Neural crest cell (in vitro differentiated cells): ENCODE results near the gene RHOB. TPM values are rescaled to one million over a fixed set of nuclear protein-coding genes. Genes with fewer than 3 reads are reported as not detected.

ENCODE experiments used
- DNase-seq: peaks from one replicate; pipeline ENCODE4 v3.0.0; 2021; ENCODE audit warnings: low read depth, mixed read lengths, low spot score
- H3K27ac Mint-ChIP-seq: one replicate; pipeline ENCODE4 v1.8.0; 2021; ENCODE audit warnings: mild to moderate bottlenecking, mixed read lengths; ENCODE audit not compliant: unreplicated experiment
- H3K27me3 Mint-ChIP-seq: 2 replicates; pipeline ENCODE4 v1.8.0; 2021; ENCODE audit warnings: low read depth, mild to moderate bottlenecking, mixed read lengths
- H3K36me3 Mint-ChIP-seq: 2 replicates; pipeline ENCODE4 v1.8.0; 2021; ENCODE audit warnings: low read depth, mild to moderate bottlenecking, mixed read lengths
- H3K4me1 Mint-ChIP-seq: 2 replicates; pipeline ENCODE4 v1.8.0; 2021; ENCODE audit warnings: mixed read lengths
- H3K4me3 Mint-ChIP-seq: one replicate; pipeline ENCODE4 v1.8.0; 2021; ENCODE audit warnings: mild to moderate bottlenecking, mixed read lengths
- H3K9me3 Mint-ChIP-seq: 2 replicates; pipeline ENCODE4 v1.8.0; 2021; ENCODE audit warnings: mixed read lengths
- long read RNA-seq: library from polyadenylated mRNA; unstranded; transcript quantifications from one replicate; pipeline ENCODE4 v2.0.0, GENCODE V29; 2020
- total RNA-seq: library from RNA; stranded (reverse); gene quantifications from 2 replicates; pipeline ENCODE4 v1.2.1, GENCODE V29; 2021
- TF ChIP-seq, protein P1 (sequence below): fragments of 200-600 bp; sonication (generic); conservative IDR thresholded peaks from 2 replicates; pipeline ENCODE4 v1.5.0; 2021; ENCODE audit warnings: antibody characterized with exemption, mild to moderate bottlenecking

Gene RHOB
- total RNA-seq = 146 and 150 TPM in 2 replicates
- long read RNA-seq, partial matches to known transcripts = 0 of 2 reads
- long read RNA-seq, other reads (novel, unspliced or antisense) = 0 of 2 reads

GRCh38 chr2:20446917-20447436 lies at the start of gene RHOB:
TSS of gene RHOB (plus strand) at chr2:20447074. CDS start at chr2:20447466, 392 bp downstream.
- TF ChIP-seq, protein P1, sequence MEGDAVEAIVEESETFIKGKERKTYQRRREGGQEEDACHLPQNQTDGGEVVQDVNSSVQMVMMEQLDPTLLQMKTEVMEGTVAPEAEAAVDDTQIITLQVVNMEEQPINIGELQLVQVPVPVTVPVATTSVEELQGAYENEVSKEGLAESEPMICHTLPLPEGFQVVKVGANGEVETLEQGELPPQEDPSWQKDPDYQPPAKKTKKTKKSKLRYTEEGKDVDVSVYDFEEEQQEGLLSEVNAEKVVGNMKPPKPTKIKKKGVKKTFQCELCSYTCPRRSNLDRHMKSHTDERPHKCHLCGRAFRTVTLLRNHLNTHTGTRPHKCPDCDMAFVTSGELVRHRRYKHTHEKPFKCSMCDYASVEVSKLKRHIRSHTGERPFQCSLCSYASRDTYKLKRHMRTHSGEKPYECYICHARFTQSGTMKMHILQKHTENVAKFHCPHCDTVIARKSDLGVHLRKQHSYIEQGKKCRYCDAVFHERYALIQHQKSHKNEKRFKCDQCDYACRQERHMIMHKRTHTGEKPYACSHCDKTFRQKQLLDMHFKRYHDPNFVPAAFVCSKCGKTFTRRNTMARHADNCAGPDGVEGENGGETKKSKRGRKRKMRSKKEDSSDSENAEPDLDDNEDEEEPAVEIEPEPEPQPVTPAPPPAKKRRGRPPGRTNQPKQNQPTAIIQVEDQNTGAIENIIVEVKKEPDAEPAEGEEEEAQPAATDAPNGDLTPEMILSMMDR = no peak
- peaks cover 3% of the 10 kb centered on the region for H3K27me3 Mint-ChIP-seq
- H3K27ac Mint-ChIP-seq = peak within 1 kb of the TSS; percentile 97
- no peaks in the 10 kb centered on the region for H3K9me3 Mint-ChIP-seq
- peak within 1 kb of the TSS; percentile 98 for H3K4me3 Mint-ChIP-seq
- peaks cover 59% of the 10 kb centered on the region for H3K4me1 Mint-ChIP-seq
- DNase-seq = peak; percentile 99
- peaks cover 6% of the 10 kb centered on the region for H3K36me3 Mint-ChIP-seq

- DNase-seq = no peak
- TF ChIP-seq, protein P1 = no peak
- no peaks in the 10 kb centered on the region for H3K4me1 Mint-ChIP-seq
- H3K36me3 Mint-ChIP-seq = no peaks in the 10 kb centered on the region
- H3K9me3 Mint-ChIP-seq = no peaks in the 10 kb centered on the region
- H3K27me3 Mint-ChIP-seq = peaks cover 6% of the 10 kb centered on the region
- H3K4me3 Mint-ChIP-seq = no peak overlapping the region
- H3K27ac Mint-ChIP-seq = no peak overlapping the region
Observed at GRCh38 chr2:20397811-20398447, 48.9 kb upstream of the RHOB start.

DNA sequence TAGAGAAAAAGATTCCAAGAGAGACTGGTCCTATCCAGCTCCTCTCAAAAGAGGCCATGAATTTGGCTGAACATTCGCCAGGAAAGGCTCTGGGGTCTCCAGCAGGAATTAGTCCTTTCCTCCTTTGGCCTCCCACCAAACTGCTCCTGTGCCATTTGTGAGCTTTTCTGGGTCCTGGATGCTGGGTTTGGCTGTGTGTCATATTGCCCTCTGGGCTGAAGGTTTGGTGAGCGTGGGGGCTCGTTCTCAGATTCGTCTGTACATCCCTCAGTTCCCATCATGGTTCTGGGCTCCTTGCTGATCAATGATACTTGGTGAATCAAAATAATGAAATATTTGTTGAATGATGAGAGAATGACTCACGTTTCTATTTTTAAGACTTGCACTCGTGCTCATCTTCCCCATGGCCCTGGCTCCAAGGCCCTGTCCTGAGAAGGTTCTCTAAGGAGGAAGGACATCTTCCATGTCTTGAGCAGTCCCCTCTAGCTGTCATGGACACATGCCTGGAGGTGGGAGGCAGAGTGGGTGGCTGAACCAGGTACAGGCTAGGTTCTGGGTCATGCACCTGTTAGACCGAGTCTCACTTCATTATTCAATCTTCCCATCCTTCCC lies 47.8 kb upstream of the RHOB start:
- H3K36me3 Mint-ChIP-seq = no peaks in the 10 kb centered on the region
- H3K4me3 Mint-ChIP-seq = no peak overlapping the region
- peaks cover 6% of the 10 kb centered on the region for H3K27me3 Mint-ChIP-seq
- no peak for DNase-seq
- no peaks in the 10 kb centered on the region for H3K9me3 Mint-ChIP-seq
- no peaks in the 10 kb centered on the region for H3K4me1 Mint-ChIP-seq
- H3K27ac Mint-ChIP-seq = no peak overlapping the region
- TF ChIP-seq, protein P1 = no peak

DNA sequence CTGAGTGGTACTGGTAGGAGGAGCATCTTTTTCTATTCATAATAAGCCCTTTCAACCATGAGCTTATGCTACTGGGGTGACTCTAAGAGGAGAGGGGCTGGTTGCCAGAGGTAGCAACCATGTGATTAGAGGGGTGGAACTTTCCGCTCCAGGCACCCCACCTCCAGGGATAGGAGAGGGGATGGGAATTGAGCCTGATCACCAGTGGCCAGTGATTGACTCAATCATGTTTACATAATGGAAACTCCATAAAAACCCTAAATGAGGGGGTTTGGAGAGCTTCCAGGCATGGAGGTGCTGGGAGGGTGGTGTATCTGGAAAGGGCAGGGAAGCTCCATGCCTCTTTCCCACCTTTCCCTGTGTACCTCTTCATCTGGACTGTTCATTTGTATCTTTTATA lies 46.6 kb upstream of the RHOB start:
- DNase-seq = no peak
- Mint-ChIP-seq H3K27me3 (peaks cover 6% of the 10 kb centered on the region), H3K36me3 (no peaks in the 10 kb centered on the region), H3K27ac (no peak overlapping the region), H3K4me1 (no peaks in the 10 kb centered on the region), H3K9me3 (no peaks in the 10 kb centered on the region), H3K4me3 (no peak overlapping the region)
- TF ChIP-seq, protein P1 = no peak

DNA sequence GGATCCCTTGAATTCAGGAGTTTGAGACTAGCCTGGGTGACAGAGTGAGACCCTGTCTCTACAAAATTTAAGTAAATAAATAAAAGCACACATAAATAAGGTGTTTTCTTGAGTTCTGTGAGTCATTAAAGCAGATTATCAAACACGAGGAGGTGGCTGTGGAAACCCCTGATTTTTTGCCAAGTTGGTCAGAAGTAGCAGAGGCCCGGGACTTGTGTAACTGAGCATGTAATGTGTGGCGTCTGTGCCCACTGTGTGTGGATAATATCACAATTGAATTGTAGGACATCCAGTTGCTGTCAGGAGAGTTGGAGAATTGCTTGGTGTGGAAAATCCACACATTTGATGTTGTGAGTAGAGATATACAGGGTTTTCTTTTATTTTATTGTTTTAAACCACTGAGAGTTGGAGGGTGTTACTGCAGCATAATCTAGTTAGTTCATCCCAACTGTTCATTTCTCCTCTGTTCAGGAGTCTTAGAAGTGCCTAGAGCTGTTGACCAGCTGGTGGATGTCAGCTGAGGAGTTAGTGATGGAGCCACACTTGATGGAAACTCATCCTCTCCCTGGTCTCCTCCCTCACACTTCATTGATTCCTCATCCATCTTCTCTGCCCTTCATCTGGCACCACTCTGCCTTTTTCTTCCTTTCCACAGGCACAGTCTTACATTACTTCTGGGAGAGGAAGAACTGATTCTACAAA lies 45.9 kb upstream of the RHOB start:
- no peak for DNase-seq
- no peaks in the 10 kb centered on the region for H3K9me3 Mint-ChIP-seq
- TF ChIP-seq, protein P1 = no peak
- no peak overlapping the region for H3K4me3 Mint-ChIP-seq
- no peaks in the 10 kb centered on the region for H3K4me1 Mint-ChIP-seq
- H3K36me3 Mint-ChIP-seq = no peaks in the 10 kb centered on the region
- peaks cover 6% of the 10 kb centered on the region for H3K27me3 Mint-ChIP-seq
- no peak overlapping the region for H3K27ac Mint-ChIP-seq
